GM19467 (cell line): Measurements from ENCODE around the gene STOML1.
"Not testable (repeated sequence)": the region's sequence is repeated elsewhere in the genome, so short reads cannot be mapped to it uniquely, and the experiment has no call there.

Experiments used
- ATAC-seq: cut with Tn5 transposase; IDR thresholded peaks from one replicate; pipeline ENCODE4 v1.9.1; 2021; ENCODE audit warnings: mild to moderate bottlenecking, moderate library complexity; ENCODE audit not compliant: unreplicated experiment

Gene STOML1

GRCh38 chr15:73948982-73949381 is 43.1 kb downstream of the STOML1 start:
- no peak for ATAC-seq

- ATAC-seq = no peak
Measured at GRCh38 chr15:73948396-73948795, 43.7 kb downstream of the STOML1 start.

- no peak for ATAC-seq
Measured at GRCh38 chr15:73947651-73948050, 44.4 kb downstream of the STOML1 start.

GRCh38 chr15:73946795-73947370 is 45.2 kb downstream of the STOML1 start:
- no peak for ATAC-seq

GRCh38 chr15:73946046-73946721 is 45.9 kb downstream of the STOML1 start:
- no peak for ATAC-seq

GRCh38 chr15:73945130-73945508 is 47.0 kb downstream of the STOML1 start:
- no peak for ATAC-seq

- ATAC-seq = no peak
Measured at GRCh38 chr15:73944161-73945129, 47.6 kb downstream of the STOML1 start.

GRCh38 chr15:73942751-73943270 is 49.3 kb downstream of the STOML1 start:
- ATAC-seq = no peak

GRCh38 chr15:73941871-73942635 is 50.0 kb downstream of the STOML1 start:
- ATAC-seq = no peak

GRCh38 chr15:73941449-73941848 is 50.6 kb downstream of the STOML1 start:
- no peak for ATAC-seq

- no peak for ATAC-seq
Measured at GRCh38 chr15:73941044-73941443, 51.1 kb downstream of the STOML1 start.

- no peak for ATAC-seq
Measured at GRCh38 chr15:73940061-73940981, 51.8 kb downstream of the STOML1 start.

GRCh38 chr15:73939138-73939537 is 53.0 kb downstream of the STOML1 start:
- ATAC-seq = no peak

GRCh38 chr15:73938516-73938915 is 53.6 kb downstream of the STOML1 start:
- ATAC-seq = not testable (repeated sequence)

- no peak for ATAC-seq
Measured at GRCh38 chr15:73937726-73938125, 54.4 kb downstream of the STOML1 start.

- ATAC-seq = no peak
Measured at GRCh38 chr15:73937296-73937695, 54.8 kb downstream of the STOML1 start.

- no peak for ATAC-seq
Measured at GRCh38 chr15:73936588-73937290, 55.4 kb downstream of the STOML1 start.

- ATAC-seq = no peak
Measured at GRCh38 chr15:73936181-73936580, 55.9 kb downstream of the STOML1 start.

- no peak for ATAC-seq
Measured at GRCh38 chr15:73935547-73935946, 56.5 kb downstream of the STOML1 start.
